ENCODE data around the gene ITGBL1. TPM values are rescaled to one million over a fixed set of nuclear protein-coding genes. Genes with fewer than 3 reads are reported as not detected.

Gene ITGBL1
- total RNA-seq, 1 experiment from 2014 or later = not detected

DNA sequence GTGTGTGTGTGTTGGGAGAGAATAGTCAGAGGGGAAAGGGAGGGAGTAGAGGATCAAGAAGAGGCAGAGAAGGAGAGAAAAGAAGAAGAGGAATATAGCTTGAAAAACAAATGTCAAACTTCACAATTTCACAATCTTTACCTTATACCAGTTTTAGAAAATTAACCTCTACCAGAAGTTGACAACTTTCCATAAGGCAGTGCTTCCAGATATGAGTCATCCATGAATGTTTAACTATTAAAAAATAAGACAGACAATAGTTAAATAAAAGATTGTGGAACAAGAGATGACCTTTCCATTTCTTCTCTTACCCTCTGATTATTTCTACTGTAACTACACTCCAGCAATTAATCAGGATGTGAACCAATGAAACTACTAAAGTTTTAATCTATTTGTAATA is 229.4 kb downstream of the ITGBL1 start:
- intact Hi-C loops (cut with micrococcal nuclease; ENCODE audit: unreplicated experiment) = no loop called here
- no peaks in the 10 kb centered on the region for H3K4me1 Mint-ChIP-seq (ENCODE audit: low read depth, unreplicated experiment)
- Histone ChIP-seq H3K4me3 (ENCODE audit: low read depth, low read length) (no peak overlapping the region), H3K4me1 (no peaks in the 10 kb centered on the region), H3K27me3 (replicated peaks; ENCODE audit: control insufficient read depth, insufficient read depth, low read length) (no peaks in the 10 kb centered on the region), H3K36me3 (ENCODE audit: control insufficient read depth, insufficient read depth, low read length) (no peaks in the 10 kb centered on the region), H3K9me3 (no peaks in the 10 kb centered on the region)
- H3K27me3 Mint-ChIP-seq (ENCODE audit: insufficient read depth, unreplicated experiment) = peaks cover 3% of the 10 kb centered on the region
- DNase-seq = no peak
- TF ChIP-seq, protein P1, sequence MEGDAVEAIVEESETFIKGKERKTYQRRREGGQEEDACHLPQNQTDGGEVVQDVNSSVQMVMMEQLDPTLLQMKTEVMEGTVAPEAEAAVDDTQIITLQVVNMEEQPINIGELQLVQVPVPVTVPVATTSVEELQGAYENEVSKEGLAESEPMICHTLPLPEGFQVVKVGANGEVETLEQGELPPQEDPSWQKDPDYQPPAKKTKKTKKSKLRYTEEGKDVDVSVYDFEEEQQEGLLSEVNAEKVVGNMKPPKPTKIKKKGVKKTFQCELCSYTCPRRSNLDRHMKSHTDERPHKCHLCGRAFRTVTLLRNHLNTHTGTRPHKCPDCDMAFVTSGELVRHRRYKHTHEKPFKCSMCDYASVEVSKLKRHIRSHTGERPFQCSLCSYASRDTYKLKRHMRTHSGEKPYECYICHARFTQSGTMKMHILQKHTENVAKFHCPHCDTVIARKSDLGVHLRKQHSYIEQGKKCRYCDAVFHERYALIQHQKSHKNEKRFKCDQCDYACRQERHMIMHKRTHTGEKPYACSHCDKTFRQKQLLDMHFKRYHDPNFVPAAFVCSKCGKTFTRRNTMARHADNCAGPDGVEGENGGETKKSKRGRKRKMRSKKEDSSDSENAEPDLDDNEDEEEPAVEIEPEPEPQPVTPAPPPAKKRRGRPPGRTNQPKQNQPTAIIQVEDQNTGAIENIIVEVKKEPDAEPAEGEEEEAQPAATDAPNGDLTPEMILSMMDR (IDR thresholded peaks at IDR 0.05; ENCODE audit: insufficient read depth in 1 of 2, low read depth in 1 of 2, low read length in 1 of 2, severe bottlenecking in 1 of 2, unreplicated experiment in 1 of 2) = no peak
- H3K36me3 Mint-ChIP-seq (ENCODE audit: insufficient read depth, unreplicated experiment) = no peaks in the 10 kb centered on the region
- no TSS peak for BruUV-seq (replicated peaks)
- ChIA-PET POLR2A (no interaction called here), CTCF (no interaction called here)
- H3K9me3 Mint-ChIP-seq (ENCODE audit: unreplicated experiment) = no peaks in the 10 kb centered on the region
- no peak overlapping the region for H3K4me3 Mint-ChIP-seq (ENCODE audit: unreplicated experiment)
- no peak overlapping the region for H3K27ac Mint-ChIP-seq (ENCODE audit: unreplicated experiment)

DNA sequence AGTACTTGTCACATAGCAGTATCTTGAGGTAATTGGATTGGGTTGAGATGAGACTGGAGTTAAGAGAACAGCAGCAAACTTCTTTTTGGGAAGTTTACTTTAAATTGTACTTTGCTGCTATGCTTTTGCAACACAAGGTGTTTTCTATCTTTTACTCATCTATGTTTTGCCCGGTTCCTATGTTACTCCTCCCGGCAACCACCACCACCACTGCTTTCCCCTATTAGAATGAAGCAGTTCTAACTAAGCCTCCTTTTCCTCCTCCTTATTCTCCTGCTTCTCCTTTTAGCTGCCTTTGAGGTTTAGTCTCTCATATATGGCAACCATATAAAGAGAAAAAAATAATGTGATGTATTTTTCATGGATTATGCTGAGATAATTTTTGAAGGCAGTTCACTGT is 233.5 kb downstream of the ITGBL1 start:
- no peaks in the 10 kb centered on the region for H3K9me3 Mint-ChIP-seq (ENCODE audit: unreplicated experiment)
- no peaks in the 10 kb centered on the region for H3K36me3 ChIP-seq (ENCODE audit: control insufficient read depth, insufficient read depth, low read length)
- no peaks in the 10 kb centered on the region; the same call in 1 of the 2 replicates for H3K27me3 ChIP-seq (replicated peaks; ENCODE audit: control insufficient read depth, insufficient read depth, low read length)
- no peaks in the 10 kb centered on the region for H3K9me3 ChIP-seq
- CTCF ChIA-PET = no interaction called here
- H3K4me3 ChIP-seq (ENCODE audit: low read depth, low read length) = no peak overlapping the region
- no peak overlapping the region for H3K4me3 Mint-ChIP-seq (ENCODE audit: unreplicated experiment)
- POLR2A ChIA-PET = no interaction called here
- no peak for DNase-seq
- no peaks in the 10 kb centered on the region for H3K36me3 Mint-ChIP-seq (ENCODE audit: insufficient read depth, unreplicated experiment)
- intact Hi-C loops (cut with micrococcal nuclease; ENCODE audit: unreplicated experiment) = no loop called here
- H3K27me3 Mint-ChIP-seq (ENCODE audit: insufficient read depth, unreplicated experiment) = peaks cover 3% of the 10 kb centered on the region
- H3K4me1 Mint-ChIP-seq (ENCODE audit: low read depth, unreplicated experiment) = no peaks in the 10 kb centered on the region
- no peak overlapping the region for H3K27ac Mint-ChIP-seq (ENCODE audit: unreplicated experiment)
- TF ChIP-seq, protein P1 (IDR thresholded peaks at IDR 0.05; ENCODE audit: insufficient read depth in 1 of 2, low read depth in 1 of 2, low read length in 1 of 2, severe bottlenecking in 1 of 2, unreplicated experiment in 1 of 2) = no peak
- no TSS peak for BruUV-seq (replicated peaks)
- no peaks in the 10 kb centered on the region for H3K4me1 ChIP-seq

DNA sequence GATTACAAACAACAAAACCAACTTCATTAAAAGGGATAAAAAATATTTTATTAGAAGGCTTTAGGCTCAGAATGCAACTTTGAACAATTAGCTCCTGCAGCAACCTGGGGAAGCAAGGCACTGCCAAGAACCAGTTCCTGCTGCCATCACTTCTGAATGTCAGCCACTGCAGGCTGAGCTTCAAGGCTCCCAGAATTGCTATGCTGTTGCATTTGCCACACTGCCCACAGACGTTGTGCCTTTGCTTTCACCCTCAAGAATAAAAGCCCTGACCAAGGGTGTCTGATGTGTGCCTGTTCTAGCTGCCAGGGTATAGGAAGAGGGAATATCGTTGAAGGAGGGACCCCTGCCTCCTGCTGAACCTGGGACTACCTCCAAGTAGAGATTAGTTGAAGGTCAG is 238.4 kb downstream of the ITGBL1 start:
- no peak overlapping the region for H3K27ac Mint-ChIP-seq (ENCODE audit: unreplicated experiment)
- intact Hi-C loops (cut with micrococcal nuclease; ENCODE audit: unreplicated experiment) = no loop called here
- H3K4me1 Mint-ChIP-seq (ENCODE audit: low read depth, unreplicated experiment) = no peaks in the 10 kb centered on the region
- POLR2A ChIA-PET = no interaction called here
- H3K36me3 Mint-ChIP-seq (ENCODE audit: insufficient read depth, unreplicated experiment) = no peaks in the 10 kb centered on the region
- no peak overlapping the region for H3K4me3 ChIP-seq (ENCODE audit: low read depth, low read length)
- no peaks in the 10 kb centered on the region for H3K36me3 ChIP-seq (ENCODE audit: control insufficient read depth, insufficient read depth, low read length)
- no peaks in the 10 kb centered on the region; the same call in 1 of the 2 replicates for H3K27me3 ChIP-seq (replicated peaks; ENCODE audit: control insufficient read depth, insufficient read depth, low read length)
- H3K9me3 Mint-ChIP-seq (ENCODE audit: unreplicated experiment) = no peaks in the 10 kb centered on the region
- CTCF ChIA-PET = no interaction called here
- no peaks in the 10 kb centered on the region for H3K4me1 ChIP-seq
- BruUV-seq (replicated peaks) = no TSS peak
- H3K27me3 Mint-ChIP-seq (ENCODE audit: insufficient read depth, unreplicated experiment) = peaks cover 10% of the 10 kb centered on the region
- no peaks in the 10 kb centered on the region for H3K9me3 ChIP-seq
- DNase-seq = no peak
- TF ChIP-seq, protein P1 (IDR thresholded peaks at IDR 0.05; ENCODE audit: insufficient read depth in 1 of 2, low read depth in 1 of 2, low read length in 1 of 2, severe bottlenecking in 1 of 2, unreplicated experiment in 1 of 2) = no peak
- H3K4me3 Mint-ChIP-seq (ENCODE audit: unreplicated experiment) = no peak overlapping the region

Data from Caco-2 (cell line).